Fibroblast of mammary gland (primary cell): Measurements from ENCODE around the gene METAP1D.

Experiments
- DNase-seq: peaks from one replicate; pipeline ENCODE4 v3.0.0-alpha.2; 2010; ENCODE audit warnings: low read depth
- H3K4me3 ChIP-seq: 2 replicates; pipeline ENCODE4 v1.5.1; 2011; ENCODE audit warnings: low read depth, mild to moderate bottlenecking, low read length, moderate library complexity; ENCODE audit not compliant: control insufficient read depth
- TF ChIP-seq, protein P1 (sequence below): conservative IDR thresholded peaks from 2 replicates; pipeline ENCODE4 v1.5.1; 2011; ENCODE audit warnings: low read depth, low read length, inconsistent platforms; ENCODE audit not compliant: control insufficient read depth, insufficient read depth

Gene METAP1D

DNA sequence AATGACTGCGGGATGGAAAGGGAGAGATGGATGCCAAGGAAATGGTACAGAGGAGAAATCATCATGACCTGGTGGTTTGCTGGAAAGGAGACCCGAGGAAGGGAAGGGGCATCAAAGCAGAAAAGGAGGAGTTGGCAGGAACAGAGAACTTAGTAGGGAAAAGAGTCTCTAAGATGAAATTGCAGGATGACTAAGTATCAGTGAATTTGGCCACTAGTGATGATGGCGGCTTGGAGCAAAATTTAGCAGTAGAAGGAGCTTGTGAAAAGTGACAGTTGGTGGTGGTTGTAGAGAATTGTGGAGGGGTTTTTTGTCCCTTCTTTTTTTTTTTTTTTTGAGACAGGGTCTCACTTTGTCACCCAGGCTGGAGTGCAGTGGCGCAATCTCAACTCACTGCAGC lies 10.1 kb downstream of the METAP1D start:
- TF ChIP-seq, protein P1, sequence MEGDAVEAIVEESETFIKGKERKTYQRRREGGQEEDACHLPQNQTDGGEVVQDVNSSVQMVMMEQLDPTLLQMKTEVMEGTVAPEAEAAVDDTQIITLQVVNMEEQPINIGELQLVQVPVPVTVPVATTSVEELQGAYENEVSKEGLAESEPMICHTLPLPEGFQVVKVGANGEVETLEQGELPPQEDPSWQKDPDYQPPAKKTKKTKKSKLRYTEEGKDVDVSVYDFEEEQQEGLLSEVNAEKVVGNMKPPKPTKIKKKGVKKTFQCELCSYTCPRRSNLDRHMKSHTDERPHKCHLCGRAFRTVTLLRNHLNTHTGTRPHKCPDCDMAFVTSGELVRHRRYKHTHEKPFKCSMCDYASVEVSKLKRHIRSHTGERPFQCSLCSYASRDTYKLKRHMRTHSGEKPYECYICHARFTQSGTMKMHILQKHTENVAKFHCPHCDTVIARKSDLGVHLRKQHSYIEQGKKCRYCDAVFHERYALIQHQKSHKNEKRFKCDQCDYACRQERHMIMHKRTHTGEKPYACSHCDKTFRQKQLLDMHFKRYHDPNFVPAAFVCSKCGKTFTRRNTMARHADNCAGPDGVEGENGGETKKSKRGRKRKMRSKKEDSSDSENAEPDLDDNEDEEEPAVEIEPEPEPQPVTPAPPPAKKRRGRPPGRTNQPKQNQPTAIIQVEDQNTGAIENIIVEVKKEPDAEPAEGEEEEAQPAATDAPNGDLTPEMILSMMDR, result no peak
- DNase-seq, result no peak

DNA sequence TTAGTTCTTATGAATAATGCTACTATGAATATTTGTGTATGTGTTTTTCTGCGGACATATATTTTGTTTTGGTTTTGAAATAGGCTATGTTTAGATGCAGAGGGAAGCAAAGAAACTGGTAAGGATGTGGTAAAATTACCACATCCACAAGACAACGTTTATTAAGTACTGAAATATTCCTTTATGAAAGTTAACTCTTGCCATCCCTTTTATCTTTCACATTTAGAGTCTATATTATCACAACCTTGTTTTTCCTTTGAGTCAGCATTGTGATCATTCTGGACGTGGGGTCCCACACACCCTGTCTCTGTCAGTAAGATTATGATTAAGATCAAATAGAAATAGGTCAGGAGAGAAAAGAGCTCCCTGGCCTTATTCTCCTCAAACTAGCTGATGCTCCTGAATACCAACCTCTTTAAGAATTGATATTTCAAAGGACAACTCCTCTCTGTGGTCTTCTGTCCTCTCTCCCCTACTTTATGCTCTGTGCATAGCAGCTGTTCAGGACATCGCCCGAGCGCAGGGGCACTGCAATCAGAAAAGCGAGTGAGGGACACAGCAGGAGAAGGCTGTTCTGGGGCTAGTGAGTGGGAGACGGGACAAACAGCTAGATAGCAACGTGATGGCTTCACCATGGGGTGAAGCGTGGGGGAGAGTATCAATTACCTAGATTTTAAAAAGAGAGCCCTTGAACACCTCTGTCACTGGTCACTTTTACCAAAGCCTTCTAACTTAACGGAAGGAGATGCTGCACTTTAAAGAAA lies 12.2 kb downstream of the METAP1D start:
- TF ChIP-seq, protein P1, result no peak
- DNase-seq, result no peak
- H3K4me3 ChIP-seq, result no peak overlapping the region

More for the DNA sequence above, 10.1 kb downstream of the METAP1D start:
- H3K4me3 ChIP-seq, result no peak overlapping the region

DNA sequence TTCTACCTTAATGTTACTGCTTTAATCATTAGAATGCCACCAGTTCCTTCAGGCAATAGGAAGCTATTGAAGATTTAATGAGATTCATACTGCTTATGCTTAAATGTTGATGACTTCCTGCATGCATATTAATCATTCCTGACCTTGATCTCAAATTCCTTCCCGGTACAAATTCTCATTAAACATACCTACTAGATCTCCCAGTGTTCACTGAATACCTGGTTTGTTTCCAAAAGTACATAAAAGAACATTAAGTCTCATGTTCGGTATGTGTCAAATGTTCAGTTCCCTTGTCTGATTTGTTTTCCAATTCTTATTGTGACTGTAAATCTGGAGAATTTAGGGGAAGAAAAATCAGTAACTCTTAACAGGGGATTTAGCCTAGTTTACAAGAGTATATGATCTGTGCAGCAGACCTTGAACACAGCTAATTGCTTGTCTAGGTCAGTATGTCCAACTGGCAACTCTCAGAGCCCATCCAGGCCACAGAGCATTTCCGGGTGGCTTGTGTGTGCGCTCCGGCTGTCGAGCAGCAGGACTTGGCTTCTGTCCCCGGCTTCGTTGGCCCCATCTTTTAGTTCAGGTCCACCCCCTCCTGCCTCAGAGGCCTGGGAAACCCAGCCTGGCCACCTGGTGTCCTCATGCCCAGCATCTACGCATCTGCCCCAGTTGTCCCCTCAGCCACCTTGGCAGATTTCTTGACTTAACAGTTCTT lies 13.1 kb downstream of the METAP1D start:
- no peak for DNase-seq
- H3K4me3 ChIP-seq, result no peak overlapping the region
- TF ChIP-seq, protein P1, result no peak

DNA sequence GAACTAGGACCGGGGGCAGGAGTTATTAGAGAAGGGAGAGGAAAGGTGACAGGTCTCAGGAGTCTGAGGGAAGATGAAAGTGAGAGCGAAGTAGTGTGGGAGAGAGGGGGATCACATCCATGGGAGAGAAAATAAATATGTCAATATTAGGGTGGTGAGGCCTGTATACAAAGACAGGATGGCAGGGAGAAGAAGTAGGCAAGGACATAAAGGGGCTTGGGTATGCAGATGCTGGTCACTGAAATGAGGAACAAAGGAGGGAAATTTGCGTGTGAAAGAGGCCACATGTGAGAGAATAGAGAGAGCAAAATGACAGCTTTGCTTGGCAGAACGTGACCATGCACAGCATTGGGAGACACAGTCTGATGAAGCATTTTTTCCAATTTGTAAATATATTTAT lies 13.6 kb downstream of the METAP1D start:
- TF ChIP-seq, protein P1, result no peak
- no peak overlapping the region for H3K4me3 ChIP-seq
- no peak for DNase-seq

DNA sequence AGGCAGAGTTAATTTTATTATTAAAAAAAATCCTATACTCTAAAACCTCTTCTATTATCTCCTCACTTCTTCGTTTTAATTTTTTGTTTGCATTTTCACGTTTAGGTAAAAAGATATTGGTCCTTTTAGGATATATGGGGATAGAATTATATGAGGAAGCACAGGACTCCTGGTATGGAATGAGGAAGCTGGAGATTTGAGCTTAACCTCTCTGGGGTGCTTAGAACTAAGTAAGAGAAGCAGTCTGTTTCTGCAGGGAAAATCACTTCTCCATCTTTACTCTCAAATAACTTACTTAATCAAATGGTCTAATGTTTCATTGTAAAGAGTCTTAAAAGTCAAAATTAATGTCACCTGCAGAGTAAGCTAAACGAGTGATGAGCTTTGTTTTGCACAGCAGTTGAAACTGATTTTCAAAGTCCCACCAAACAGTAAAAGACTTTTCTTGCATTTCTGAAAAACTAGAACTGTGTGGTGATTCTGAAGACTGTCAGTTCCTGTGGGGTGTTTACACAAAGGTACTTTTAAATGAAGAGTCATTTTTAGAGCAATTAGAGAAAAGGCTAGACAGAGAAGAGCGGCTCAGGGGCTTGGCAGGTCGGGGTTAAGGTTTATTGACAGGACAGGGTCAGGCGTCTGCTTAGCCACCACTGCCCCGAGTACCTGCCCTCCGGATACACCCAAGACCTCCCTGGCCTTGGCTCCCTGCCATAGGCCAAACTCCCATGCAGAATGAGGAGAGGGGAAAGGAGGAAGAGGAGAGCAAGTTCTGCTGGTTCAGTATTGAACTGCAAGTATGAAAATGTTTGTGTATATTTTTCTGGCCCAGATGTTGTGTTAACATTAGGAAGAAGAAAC lies 21.6 kb downstream of the METAP1D start:
- no peak overlapping the region for H3K4me3 ChIP-seq
- TF ChIP-seq, protein P1, result no peak
- no peak for DNase-seq

DNA sequence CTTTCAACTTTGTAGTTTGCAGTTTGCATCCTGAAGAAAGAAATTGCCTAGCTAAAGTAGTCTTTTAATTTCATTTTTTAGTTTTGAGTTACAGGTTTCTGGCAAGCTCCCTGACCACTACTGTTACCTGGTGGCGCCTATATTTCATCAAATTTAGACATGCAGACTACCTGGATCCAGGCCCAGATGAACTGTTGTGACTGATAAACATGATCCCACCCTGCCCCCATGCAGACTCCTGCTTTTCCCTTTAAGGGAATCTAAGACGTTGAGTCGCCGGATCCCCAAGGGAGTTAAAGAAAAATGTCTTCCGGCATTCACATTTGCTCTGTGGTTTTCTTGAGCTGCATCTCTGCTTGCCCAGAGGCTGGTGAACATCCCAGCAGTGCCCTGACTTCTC lies 22.2 kb downstream of the METAP1D start:
- TF ChIP-seq, protein P1, result no peak
- no peak overlapping the region for H3K4me3 ChIP-seq
- peak; percentile 42 for DNase-seq
